ENCODE data around the gene CNOT2.
"Not testable (repeated sequence)": the region's sequence is repeated elsewhere in the genome, so short reads cannot be mapped to it uniquely, and the experiment has no call there.

CNOT2 gene

GRCh38 chr12:70367258-70368141 lies 124.3 kb downstream of the CNOT2 start:
- no peak for DNase-seq

GRCh38 chr12:70372881-70373280 lies 129.6 kb downstream of the CNOT2 start:
- no peak for DNase-seq

- DNase-seq = no peak
Observed at GRCh38 chr12:70379846-70380245, 136.6 kb downstream of the CNOT2 start.

GRCh38 chr12:70383484-70383883 lies 140.3 kb downstream of the CNOT2 start:
- no peak for DNase-seq

- DNase-seq = no peak
Observed at GRCh38 chr12:70383886-70384285, 140.7 kb downstream of the CNOT2 start.

- DNase-seq = no peak
Observed at GRCh38 chr12:70386771-70387170, 143.5 kb downstream of the CNOT2 start.

GRCh38 chr12:70389678-70390077 lies 146.4 kb downstream of the CNOT2 start:
- no peak for DNase-seq

GRCh38 chr12:70392631-70393030 lies 149.4 kb downstream of the CNOT2 start:
- not testable (repeated sequence) for DNase-seq

- DNase-seq = no peak
Observed at GRCh38 chr12:70393787-70394499, 150.7 kb downstream of the CNOT2 start.

- DNase-seq = no peak
Observed at GRCh38 chr12:70398002-70398401, 154.8 kb downstream of the CNOT2 start.

- DNase-seq = no peak
Observed at GRCh38 chr12:70398862-70399261, 155.6 kb downstream of the CNOT2 start.

- no peak for DNase-seq
Observed at GRCh38 chr12:70399311-70399710, 156.1 kb downstream of the CNOT2 start.

- no peak for DNase-seq
Observed at GRCh38 chr12:70400124-70400523, 156.9 kb downstream of the CNOT2 start.

GRCh38 chr12:70402597-70402996 lies 159.4 kb downstream of the CNOT2 start:
- DNase-seq = no peak

- DNase-seq = no peak
Observed at GRCh38 chr12:70403826-70404225, 160.6 kb downstream of the CNOT2 start.
